Activated T-helper 9 cell treated with anti-CD3 and anti-CD28 coated beads, Interleukin-2, amount 50 U/mL, for 16 hours (primary cell): ENCODE measurements around the gene CLK4.

ENCODE experiments used
- DNase-seq: peaks from one replicate; pipeline ENCODE4 v3.0.0-alpha.2; 2020; ENCODE audit warnings: low read depth

CLK4 gene

GRCh38 chr5:178553517-178553916, 73.3 kb downstream of the CLK4 start:
- DNase-seq = no peak
